NCI-H1105 (cell line): Measurements from ENCODE around the gene WWOX.

Experiments used
- DNase-seq: peaks from one replicate; lab custom pipeline; 2025; lab: John Stamatoyannopoulos, UW

The WWOX gene

GRCh38 chr16:78775161-78775561 is 675.7 kb downstream of the WWOX start:
- DNase-seq, result no peak

DNA sequence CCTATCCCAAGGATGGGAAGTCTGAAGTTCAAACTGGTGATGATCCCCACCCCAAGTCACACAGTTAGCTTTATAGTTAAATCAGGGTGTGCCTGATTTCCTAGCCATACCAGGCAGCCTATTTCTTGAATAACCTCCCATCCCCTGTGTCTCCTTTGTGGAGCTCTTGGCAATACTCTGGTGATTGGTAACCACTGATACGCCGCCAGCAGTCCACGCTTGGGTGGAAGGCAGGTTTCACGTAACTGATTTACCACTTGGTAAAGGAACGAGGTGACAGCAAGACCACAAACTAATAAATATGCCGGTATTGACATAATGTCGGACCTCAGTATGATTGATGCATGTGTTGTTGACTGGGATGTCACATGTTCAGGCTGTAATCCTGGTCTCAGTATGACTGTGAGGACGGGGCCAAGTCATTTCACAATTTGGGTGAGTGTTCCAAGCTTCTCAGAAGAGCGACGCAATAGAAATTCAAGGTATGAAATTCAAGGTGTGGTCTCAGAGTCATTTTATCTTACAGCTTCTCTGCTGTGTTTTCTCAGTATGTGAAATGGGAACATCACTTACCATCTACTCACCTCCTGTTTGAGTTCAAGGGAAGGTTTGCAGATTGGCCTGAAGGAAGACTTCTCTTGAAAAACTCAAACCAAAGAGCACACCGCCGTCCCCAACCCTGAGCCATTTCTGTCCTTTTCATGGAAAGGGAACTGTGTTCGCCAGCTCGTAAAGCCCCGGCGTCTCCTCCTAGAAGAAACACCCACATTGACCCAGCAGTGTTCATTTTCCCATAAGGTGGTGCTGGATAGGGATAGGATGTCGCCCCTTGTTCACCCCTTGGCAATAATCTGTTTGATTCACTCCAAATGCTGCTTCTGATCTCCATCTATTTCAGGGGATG is 678.9 kb downstream of the WWOX start:
- no peak for DNase-seq

- no peak for DNase-seq
These were observed 681.4 kb downstream of the WWOX start for GRCh38 chr16:78780808-78781207.

GRCh38 chr16:78782572-78782971 is 683.1 kb downstream of the WWOX start:
- DNase-seq, result no peak

GRCh38 chr16:78783570-78784079 is 684.2 kb downstream of the WWOX start:
- no peak for DNase-seq

GRCh38 chr16:78784771-78785170 is 685.3 kb downstream of the WWOX start:
- DNase-seq, result no peak

- no peak for DNase-seq
These were observed 685.8 kb downstream of the WWOX start for GRCh38 chr16:78785218-78785617.

DNA sequence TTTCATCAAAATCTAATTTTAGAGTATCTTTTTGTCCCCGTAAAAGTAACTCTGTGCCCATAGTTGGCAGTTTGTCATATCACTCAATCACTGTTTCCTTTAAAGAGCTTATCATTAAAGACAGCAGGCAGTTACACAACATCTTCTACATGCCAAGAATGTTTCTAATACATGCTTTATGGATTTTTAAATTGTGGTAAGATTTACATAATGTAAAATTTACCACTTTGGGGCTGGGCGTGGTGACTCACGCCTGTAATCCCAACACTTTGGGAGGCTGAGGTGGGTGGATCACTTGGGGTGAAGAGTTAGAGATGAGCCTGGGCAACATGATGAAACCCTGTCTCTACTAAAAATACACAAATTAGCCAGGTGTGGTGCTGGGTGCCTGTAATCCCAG is 687.2 kb downstream of the WWOX start:
- no peak for DNase-seq

DNA sequence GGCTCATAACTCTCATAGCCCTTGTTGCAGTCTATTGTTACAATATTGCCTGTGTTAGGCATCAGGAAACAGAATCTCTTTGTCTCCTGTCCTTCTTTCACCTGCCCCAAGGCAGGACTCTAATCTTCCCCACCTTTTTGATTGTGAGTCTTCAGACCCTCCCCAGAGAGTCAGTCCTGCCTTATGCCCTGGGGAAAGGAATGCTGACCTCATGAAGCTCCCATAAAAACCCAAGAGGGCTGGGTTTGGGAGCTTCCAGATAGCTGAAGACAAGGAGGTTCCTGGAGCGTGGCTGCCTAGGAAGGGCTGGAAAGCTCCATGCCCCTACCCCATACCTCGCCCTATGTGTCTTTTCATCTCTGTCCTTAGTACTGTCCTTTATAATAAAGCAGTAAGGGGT is 688.8 kb downstream of the WWOX start:
- no peak for DNase-seq

- no peak for DNase-seq
These were observed 689.2 kb downstream of the WWOX start for GRCh38 chr16:78788696-78789095.

DNA sequence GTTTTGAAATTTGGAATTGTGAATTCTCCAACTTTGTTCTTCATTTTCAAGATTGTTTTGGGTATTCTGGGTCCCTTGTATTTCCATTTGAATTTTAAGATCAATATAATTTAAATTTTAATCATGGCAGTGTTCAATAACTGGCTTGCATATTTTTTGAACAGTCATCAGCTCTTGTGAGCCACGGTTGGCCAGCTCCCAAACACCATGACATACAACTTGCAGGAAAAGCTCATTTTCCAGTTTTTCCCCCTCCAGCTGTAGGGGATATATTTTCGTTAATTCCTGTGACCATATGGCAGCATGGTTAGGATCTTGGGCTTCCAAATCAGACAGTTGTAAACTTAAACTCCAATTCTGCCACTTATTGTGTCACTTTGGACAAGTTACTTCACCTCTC is 690.1 kb downstream of the WWOX start:
- DNase-seq, result no peak

- DNase-seq, result no peak
These were observed 691.6 kb downstream of the WWOX start for GRCh38 chr16:78791011-78791410.

GRCh38 chr16:78791926-78792325 is 692.5 kb downstream of the WWOX start:
- no peak for DNase-seq

DNA sequence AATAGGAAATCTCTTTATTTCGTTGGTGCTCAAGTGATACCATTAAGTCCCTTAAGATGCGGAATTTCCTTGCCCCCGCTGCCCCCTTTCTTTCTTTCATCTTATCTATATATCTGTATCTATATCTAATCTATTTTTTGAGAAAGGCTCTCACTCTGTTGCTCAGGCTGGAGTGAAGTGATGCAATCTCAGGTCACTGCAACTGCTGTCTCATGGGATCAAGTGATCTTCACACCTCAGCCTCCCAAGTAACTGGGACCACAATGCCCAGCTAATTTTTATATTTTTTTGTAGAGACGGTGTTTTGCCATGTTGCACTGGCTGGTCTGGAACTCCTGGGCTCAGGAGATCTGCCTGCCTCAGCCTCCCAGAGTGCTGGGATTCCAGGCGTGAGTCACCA is 693.5 kb downstream of the WWOX start:
- no peak for DNase-seq

GRCh38 chr16:78794581-78795250 is 695.3 kb downstream of the WWOX start:
- DNase-seq, result no peak

DNA sequence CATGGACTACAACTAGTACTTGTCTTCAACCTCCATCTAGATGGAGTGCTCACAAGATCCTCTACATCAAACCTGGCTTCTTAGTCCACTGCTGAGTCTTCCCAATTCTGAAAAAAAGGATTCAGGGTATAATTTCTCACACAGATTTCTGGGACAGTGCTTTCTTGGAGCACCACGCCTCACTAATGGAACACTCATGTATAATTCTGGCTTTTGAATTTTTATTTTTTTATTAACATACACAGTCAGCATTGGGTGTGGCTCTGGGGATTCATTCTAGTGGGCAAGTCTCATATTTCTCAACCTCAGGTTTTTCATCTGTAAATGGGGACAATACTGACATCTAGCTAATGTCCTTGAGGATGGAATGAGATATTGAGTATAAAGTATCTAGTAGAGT is 696.0 kb downstream of the WWOX start:
- no peak for DNase-seq

DNA sequence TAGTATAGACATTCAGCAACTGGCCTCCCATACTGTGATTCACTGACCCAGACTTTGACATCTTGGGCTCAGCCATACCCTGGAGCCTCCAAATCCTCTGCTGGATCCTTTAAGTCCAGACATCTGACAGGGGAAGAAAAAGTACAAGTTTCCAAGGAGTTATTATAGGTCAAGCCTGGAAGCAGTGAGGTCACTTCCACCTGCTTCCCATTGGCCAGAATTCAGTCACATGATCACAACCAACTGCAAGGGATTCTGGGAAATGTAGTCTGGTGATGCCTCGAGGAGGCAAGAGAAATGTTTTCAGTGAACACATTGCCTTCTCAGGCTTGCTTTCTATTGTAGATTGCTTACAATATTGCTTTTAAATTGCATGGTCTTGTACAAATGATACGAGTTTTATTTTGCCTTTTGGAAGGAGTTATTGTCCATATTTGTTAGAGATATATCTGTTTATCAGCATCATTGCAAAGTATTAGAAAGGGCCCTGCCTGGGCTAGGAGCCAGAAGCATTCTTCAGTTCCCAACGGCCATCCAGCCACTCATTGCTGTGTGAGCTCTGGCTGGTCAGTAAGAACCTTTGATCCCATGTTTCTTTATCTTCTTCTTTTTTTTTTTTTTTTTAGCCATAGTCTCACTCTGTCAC is 696.9 kb downstream of the WWOX start:
- DNase-seq, result no peak

GRCh38 chr16:78799429-78799828 is 700.0 kb downstream of the WWOX start:
- DNase-seq, result no peak

DNA sequence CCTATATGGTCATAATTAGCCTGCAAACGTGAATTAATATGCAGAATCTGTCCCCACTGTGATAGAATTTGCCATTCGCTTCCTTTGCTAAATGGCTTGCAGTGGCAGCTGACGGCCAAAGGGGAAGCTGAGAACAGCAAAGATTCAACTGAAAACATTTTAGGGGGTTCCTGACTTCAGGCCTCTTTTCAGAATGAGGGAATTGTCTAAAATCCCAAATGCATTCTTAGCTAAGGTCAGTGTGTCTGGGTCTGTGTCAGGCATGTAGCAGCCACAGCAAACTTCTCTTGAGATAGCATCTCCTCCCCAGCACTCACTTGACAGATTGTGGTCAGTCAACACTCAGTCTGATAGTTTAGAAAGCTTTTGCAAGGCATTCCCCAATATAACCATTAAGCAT is 701.1 kb downstream of the WWOX start:
- no peak for DNase-seq

DNA sequence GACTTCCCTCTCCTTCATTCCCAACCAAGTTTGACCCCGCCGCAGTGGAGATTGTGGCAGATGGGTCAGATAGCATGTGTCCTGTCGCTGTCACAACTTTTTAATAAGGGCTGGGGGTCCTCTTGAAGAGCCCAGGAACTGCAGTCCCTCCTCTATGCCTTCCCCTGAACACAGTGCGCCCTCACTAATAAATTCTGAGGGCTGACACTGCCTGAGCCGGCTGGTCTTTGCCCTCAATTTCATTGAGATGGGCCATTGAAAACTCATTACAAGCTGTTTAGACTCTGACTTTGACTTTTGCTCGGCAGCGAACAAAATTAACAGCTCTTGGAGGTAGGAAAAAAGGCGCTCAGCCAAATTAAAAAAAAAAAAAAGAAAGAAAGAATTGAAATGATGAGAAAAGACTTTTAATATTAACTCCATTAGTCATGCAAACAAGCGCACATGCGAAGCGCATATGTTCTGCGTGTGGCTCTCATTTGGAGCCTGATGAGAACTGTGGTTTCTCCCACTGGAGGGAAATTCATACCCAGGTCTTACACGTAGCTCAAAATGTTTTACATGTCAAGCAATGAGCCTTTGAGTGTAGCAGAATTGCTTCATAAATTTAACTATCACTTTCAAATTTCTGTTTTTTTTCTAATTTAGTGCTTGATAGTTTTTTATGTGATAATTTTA is 704.7 kb downstream of the WWOX start:
- no peak for DNase-seq

GRCh38 chr16:78805556-78805955 is 706.1 kb downstream of the WWOX start:
- no peak for DNase-seq

DNA sequence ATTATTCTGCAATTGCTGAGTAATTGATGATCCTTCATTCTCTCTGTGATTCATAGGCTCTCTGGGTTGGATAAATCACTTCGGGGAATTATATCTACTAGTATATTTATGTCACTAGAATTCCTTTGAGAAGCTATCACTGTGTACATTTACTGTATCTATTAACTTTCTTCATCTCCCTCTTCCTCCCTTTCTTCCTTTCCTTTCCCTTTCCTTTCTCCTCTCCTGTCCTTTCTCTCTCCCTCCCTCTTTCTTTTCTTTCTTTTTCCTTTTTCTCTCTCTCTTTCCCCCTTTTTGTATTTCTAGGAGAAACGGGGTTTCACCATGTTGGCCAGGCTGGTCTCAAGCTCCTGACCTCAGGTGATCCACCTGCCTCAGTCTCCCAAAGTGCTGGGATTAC is 711.8 kb downstream of the WWOX start:
- DNase-seq, result no peak
